Right lobe of liver (tissue), 4 donors: ENCODE results near the gene PLCL2.

Experiments used
- POLR2A ChIP-seq: fragments of 450-650 bp; IDR thresholded peaks from one replicate; pipeline ENCODE4 v1.6.1; 2017; ENCODE audit warnings: antibody characterized with exemption, mild to moderate bottlenecking
- TF ChIP-seq, protein P1 (sequence below), 4 donors: fragments of 200-600 bp in 3 of 4; fragments of 450-650 bp in 1 of 4; IDR thresholded peaks; one replicate each; pipeline versions ENCODE4 v1.5.1 to v1.8.0; 2016 to 2022; ENCODE audit warnings: antibody characterized with exemption in 4 of 4, mild to moderate bottlenecking in 2 of 4
- donor health status: DM: no; HTN: no; CAD: no.
- donor health status: DM: no; HTN: no; CAD: no.
- donor health status: DM: no; HTN: yes; CAD: no.

DNA sequence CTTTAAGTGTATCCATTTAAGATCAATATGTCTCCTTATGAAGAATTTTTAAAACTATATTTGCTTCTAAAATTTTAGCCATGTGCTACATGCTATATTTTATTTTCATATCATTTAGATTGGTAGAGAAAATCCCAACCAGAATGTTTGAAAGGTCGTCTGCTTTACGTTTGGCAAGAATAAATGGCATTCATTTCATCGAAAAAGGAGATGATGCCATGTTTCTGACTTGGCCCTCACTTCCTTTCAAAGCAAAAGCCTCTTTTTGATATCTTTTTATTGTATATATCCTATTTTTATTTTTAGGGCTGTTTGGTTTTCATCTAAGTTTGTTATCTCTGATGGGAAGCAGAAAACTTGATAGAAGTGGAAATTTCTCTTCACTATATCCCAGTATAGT lies 176.2 kb downstream of the PLCL2 start:
- TF ChIP-seq, protein P1, sequence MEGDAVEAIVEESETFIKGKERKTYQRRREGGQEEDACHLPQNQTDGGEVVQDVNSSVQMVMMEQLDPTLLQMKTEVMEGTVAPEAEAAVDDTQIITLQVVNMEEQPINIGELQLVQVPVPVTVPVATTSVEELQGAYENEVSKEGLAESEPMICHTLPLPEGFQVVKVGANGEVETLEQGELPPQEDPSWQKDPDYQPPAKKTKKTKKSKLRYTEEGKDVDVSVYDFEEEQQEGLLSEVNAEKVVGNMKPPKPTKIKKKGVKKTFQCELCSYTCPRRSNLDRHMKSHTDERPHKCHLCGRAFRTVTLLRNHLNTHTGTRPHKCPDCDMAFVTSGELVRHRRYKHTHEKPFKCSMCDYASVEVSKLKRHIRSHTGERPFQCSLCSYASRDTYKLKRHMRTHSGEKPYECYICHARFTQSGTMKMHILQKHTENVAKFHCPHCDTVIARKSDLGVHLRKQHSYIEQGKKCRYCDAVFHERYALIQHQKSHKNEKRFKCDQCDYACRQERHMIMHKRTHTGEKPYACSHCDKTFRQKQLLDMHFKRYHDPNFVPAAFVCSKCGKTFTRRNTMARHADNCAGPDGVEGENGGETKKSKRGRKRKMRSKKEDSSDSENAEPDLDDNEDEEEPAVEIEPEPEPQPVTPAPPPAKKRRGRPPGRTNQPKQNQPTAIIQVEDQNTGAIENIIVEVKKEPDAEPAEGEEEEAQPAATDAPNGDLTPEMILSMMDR (IDR thresholded peaks at IDR 0.05): no peak
- TF ChIP-seq POLR2A: no peak
